Peyer's patch (tissue), 4 donors: ENCODE data around the gene NDUFC2.

Experiments used
- CTCF ChIP-seq, 6 experiments: fragments of 450-650 bp in 4 of 6; fragments of 200-600 bp in 2 of 6; sonication (generic) in 1 of 6; IDR thresholded peaks; one replicate each; pipeline ENCODE4 v1.5.1; 2017 to 2019; ENCODE audit warnings: antibody characterized with exemption in 6 of 6, mild to moderate bottlenecking in 3 of 6, moderate library complexity in 1 of 6
- POLR2A ChIP-seq, 2 donors: fragments of 450-650 bp; IDR thresholded peaks; one replicate each; pipeline ENCODE4 v1.5.1; 2017; ENCODE audit warnings: antibody characterized with exemption in 2 of 2, mild to moderate bottlenecking in 2 of 2, moderate library complexity in 2 of 2

GRCh38 chr11:78062671-78063070 lies 17.0 kb downstream of the NDUFC2 start:
- TF ChIP-seq CTCF (IDR thresholded peaks at IDR 0.05), result no peak
- TF ChIP-seq POLR2A (IDR thresholded peaks at IDR 0.05), result no peak
